ENCODE measurements around the gene KRTAP1-1. TPM values are rescaled to one million over a fixed set of nuclear protein-coding genes. Genes with fewer than 3 reads are reported as not detected.

KRTAP1-1 gene
- total and polyA plus RNA-seq, 11 donors: not detected

DNA sequence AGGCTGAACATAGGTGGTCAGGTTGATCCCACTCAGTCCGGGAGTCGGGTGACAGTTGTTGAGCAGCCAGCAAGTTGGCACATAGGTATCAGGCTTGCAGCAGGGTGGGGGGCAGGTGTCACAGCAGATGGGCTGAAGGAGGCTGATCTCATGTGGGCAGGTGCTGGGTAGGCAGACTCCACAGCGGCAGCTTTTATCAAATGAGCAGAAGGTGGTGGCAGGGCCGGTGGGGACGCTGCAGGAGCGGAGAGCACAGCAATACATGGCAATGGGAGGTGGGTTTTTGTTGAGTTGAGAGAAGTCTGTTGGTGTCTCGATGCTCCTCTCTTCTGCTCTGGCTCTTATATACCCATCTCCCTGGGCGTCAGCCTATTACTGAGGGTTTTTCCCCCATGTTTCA lies 32.4 kb downstream of the KRTAP1-1 start, which contains the start of gene KRTAP3-1:
KRTAP3-1 (minus strand) TSS at position 318 of the 400 bp plus-strand sequence; CDS start at position 264, 54 bp downstream.
- peaks cover 0 to 6% (median 0%) of the 10 kb centered on the region in 12 donors for H3K4me1 ChIP-seq
- 72 to 80% (median 79%) methylated on average over 8 of the region's 8 CpGs for WGBS, 4 donors
- H3K4me3 ChIP-seq: no peak within 1 kb of the TSS
- H3K27me3 ChIP-seq: no peaks in the 10 kb centered on the region
- H3K36me3 ChIP-seq: no peaks in the 10 kb centered on the region
- ATAC-seq (no peak), DNase-seq (no peak)
- intact Hi-C loops (cut with DNase I): no loop called here
- TF ChIP-seq, protein P1, sequence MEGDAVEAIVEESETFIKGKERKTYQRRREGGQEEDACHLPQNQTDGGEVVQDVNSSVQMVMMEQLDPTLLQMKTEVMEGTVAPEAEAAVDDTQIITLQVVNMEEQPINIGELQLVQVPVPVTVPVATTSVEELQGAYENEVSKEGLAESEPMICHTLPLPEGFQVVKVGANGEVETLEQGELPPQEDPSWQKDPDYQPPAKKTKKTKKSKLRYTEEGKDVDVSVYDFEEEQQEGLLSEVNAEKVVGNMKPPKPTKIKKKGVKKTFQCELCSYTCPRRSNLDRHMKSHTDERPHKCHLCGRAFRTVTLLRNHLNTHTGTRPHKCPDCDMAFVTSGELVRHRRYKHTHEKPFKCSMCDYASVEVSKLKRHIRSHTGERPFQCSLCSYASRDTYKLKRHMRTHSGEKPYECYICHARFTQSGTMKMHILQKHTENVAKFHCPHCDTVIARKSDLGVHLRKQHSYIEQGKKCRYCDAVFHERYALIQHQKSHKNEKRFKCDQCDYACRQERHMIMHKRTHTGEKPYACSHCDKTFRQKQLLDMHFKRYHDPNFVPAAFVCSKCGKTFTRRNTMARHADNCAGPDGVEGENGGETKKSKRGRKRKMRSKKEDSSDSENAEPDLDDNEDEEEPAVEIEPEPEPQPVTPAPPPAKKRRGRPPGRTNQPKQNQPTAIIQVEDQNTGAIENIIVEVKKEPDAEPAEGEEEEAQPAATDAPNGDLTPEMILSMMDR (IDR thresholded peaks at IDR 0.05): no peak
- TF ChIP-seq POLR2A (IDR thresholded peaks at IDR 0.05): no peak
- no peak within 1 kb of the TSS for H3K27ac ChIP-seq
- no peaks in the 10 kb centered on the region for H3K9me3 ChIP-seq

DNA sequence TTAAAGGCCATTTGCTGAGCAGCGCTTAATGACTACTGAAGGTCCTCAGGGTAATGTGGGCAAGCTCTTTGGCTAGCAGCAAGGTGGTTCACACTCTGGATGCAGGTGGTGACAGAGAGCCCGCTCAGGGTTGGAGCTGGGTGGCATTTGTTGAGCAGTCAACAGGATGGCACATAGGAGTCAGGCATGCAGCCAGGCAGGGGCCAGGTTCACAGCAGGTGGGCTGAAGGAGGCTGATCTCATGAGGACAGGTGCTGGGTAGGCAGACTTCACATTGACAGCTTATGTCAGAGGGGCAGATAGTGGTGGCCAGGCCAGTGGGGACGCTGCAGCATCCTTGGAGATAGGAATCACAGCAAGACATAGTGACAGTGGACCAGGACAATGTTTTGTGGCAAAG lies 36.9 kb downstream of the KRTAP1-1 start:
- WGBS, 4 donors: 75 to 89% (median 84%) methylated on average over 3 of the region's 3 CpGs
- TF ChIP-seq POLR2A (IDR thresholded peaks at IDR 0.05): no peak
- TF ChIP-seq, protein P1 (IDR thresholded peaks at IDR 0.05): no peak
- intact Hi-C loops (cut with DNase I): no loop called here

DNA sequence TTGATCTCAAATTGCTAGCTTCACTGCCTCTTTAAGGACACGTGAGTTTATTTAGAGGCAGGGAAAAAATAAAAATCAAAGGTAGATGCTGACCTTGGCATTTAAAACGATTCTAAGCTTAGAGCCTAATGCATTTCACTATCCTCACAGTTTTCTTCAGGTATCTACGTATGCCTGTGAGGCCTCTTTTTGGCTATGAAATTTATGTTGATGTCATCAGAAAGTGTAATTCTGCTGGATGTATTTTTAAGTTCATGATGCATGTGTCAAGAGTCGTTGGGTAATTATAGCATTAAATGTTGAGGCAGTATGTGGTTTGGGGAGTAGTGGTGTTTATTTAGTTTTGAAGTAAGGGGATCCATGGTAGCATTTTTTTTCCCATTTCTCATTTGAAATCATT lies 37.3 kb downstream of the KRTAP1-1 start:
- H3K4me3 ChIP-seq: no peak overlapping the region
- TF ChIP-seq POLR2A (IDR thresholded peaks at IDR 0.05): no peak
- TF ChIP-seq, protein P1 (IDR thresholded peaks at IDR 0.05): no peak
- H3K4me1 ChIP-seq: no peaks in the 10 kb centered on the region
- no peak for ATAC-seq
- intact Hi-C loops (cut with DNase I): no loop called here
- H3K36me3 ChIP-seq: no peaks in the 10 kb centered on the region
- H3K27ac ChIP-seq: no peak overlapping the region
- WGBS, 4 donors: 62 to 70% (median 69%) methylated on average over 4 of the region's 4 CpGs
- no peaks in the 10 kb centered on the region for H3K9me3 ChIP-seq
- peaks cover 0 to 10% (median 0%) of the 10 kb centered on the region in 9 donors for H3K27me3 ChIP-seq
- no peak for DNase-seq

More for the DNA sequence above, 36.9 kb downstream of the KRTAP1-1 start:
- Histone ChIP-seq H3K27ac (no peak overlapping the region), H3K4me1 (no peaks in the 10 kb centered on the region), H3K27me3 (peaks cover 0 to 10% (median 0%) of the 10 kb centered on the region in 9 donors), H3K4me3 (no peak overlapping the region), H3K9me3 (no peaks in the 10 kb centered on the region), H3K36me3 (no peaks in the 10 kb centered on the region)
- no peak for ATAC-seq
- DNase-seq: no peak

DNA sequence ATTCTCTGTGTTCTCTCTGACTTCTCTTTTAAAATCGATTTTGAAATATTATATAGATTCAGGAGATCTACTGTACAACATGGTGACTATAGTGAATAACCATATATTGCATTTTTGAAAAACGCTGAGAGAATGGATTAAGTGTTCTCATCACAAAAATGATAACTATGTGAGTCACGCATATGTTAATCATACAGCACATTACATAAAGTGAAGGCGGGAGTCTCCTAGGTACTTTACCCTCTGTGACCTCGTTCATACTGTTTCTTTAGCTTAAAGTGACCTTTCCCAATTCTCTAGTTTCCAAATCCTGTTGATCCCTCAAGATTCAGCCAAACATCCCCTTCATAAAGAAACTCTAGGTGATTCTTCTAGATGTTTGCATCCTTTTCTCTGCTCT lies 38.4 kb downstream of the KRTAP1-1 start:
- H3K4me1 ChIP-seq: no peaks in the 10 kb centered on the region
- WGBS, 4 donors: 57 to 62% (median 61%) methylated on average over 5 of the region's 5 CpGs
- H3K27ac ChIP-seq: no peak overlapping the region
- no peak for ATAC-seq
- no peak for DNase-seq
- no peaks in the 10 kb centered on the region for H3K9me3 ChIP-seq
- H3K36me3 ChIP-seq: no peaks in the 10 kb centered on the region
- intact Hi-C loops (cut with DNase I): no loop called here
- no peak overlapping the region for H3K4me3 ChIP-seq
- peaks cover 0 to 15% (median 0%) of the 10 kb centered on the region in 9 donors for H3K27me3 ChIP-seq
- TF ChIP-seq POLR2A (IDR thresholded peaks at IDR 0.05): no peak
- TF ChIP-seq, protein P1 (IDR thresholded peaks at IDR 0.05): no peak

All from heart left ventricle (tissue), 16 donors.